ENCODE results near the gene DACH1. TPM values are rescaled to one million over a fixed set of nuclear protein-coding genes. Genes with fewer than 3 reads are reported as not detected.
A peak's percentile ranks its signal among the peaks of the same experiment; 100 is the strongest.

Gene DACH1
- total and polyA plus RNA-seq, 2 experiments from 2014 or later = 1.3 to 6.5 TPM

DNA sequence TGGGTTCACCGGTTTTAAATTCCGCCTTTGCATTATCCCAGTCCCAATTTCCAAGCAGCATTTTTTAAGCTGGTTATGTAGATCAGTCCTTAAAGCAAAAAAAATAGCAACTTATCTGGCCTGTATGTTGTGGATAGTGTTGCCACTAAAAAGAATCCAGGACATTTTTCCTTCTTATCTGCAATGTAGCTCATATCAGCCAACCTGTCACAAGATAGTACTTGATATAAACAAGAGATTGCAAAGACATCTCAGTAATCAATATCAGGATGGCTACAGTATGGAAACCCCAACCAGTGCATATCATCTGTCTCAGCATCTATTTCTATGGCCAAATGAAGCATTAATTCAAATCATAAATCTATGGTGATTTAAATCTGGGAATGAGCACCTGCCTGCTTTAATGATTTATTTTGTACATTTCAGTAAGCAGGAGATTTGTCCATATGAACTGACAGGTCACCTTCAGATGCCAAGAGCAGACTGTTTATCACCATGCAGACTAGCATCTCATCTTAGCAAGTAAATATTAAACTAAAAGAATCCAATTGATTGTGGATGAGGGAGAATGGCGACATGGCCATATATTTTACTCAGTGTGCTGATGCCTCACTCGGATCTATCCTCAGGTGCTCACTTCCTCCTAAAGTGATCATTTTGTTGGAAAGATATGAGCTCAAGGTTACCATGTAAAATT is 240.4 kb downstream of the DACH1 start:
- Histone ChIP-seq H3K27ac (no peak overlapping the region), H3K4me1 (ENCODE audit: insufficient read depth) (peaks cover 20% of the 10 kb centered on the region), H3K27me3 (no peaks in the 10 kb centered on the region), H3K4me2 (peak overlapping the region; percentile 43), H3K9me2 (replicated peaks; ENCODE audit: insufficient read depth) (no peaks in the 10 kb centered on the region), H3K36me3 (replicated peaks; ENCODE audit: insufficient read depth, low read depth) (no peaks in the 10 kb centered on the region), H4K20me1 (ENCODE audit: insufficient read depth, poor library complexity, severe bottlenecking) (no peaks in the 10 kb centered on the region), H2AFZ (no peak overlapping the region), H3K4me3 (no peak overlapping the region), H3K79me2 (no peaks in the 10 kb centered on the region), H3K9me3 (ENCODE audit: low read depth) (no peaks in the 10 kb centered on the region)
- 81% methylated on average over 4 of the region's 4 CpGs for WGBS (ENCODE audit: low lambda C conversion rate, missing lambda C conversion rate)
- TF ChIP-seq, protein P1, sequence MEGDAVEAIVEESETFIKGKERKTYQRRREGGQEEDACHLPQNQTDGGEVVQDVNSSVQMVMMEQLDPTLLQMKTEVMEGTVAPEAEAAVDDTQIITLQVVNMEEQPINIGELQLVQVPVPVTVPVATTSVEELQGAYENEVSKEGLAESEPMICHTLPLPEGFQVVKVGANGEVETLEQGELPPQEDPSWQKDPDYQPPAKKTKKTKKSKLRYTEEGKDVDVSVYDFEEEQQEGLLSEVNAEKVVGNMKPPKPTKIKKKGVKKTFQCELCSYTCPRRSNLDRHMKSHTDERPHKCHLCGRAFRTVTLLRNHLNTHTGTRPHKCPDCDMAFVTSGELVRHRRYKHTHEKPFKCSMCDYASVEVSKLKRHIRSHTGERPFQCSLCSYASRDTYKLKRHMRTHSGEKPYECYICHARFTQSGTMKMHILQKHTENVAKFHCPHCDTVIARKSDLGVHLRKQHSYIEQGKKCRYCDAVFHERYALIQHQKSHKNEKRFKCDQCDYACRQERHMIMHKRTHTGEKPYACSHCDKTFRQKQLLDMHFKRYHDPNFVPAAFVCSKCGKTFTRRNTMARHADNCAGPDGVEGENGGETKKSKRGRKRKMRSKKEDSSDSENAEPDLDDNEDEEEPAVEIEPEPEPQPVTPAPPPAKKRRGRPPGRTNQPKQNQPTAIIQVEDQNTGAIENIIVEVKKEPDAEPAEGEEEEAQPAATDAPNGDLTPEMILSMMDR (IDR thresholded peaks at IDR 0.05; ENCODE audit: poor library complexity) = no peak
- no peak for DNase-seq (ENCODE audit: low spot score)

GRCh38 chr13:71625694-71626093 is 241.3 kb downstream of the DACH1 start:
- H3K9me2 ChIP-seq (replicated peaks; ENCODE audit: insufficient read depth) = no peaks in the 10 kb centered on the region
- no peak for DNase-seq (ENCODE audit: low spot score)
- H3K4me1 ChIP-seq (ENCODE audit: insufficient read depth) = peaks cover 27% of the 10 kb centered on the region
- no peaks in the 10 kb centered on the region for H3K27me3 ChIP-seq
- no peaks in the 10 kb centered on the region for H3K36me3 ChIP-seq (replicated peaks; ENCODE audit: insufficient read depth, low read depth)
- no peak overlapping the region for H3K4me3 ChIP-seq
- peak overlapping the region; percentile 43 for H3K4me2 ChIP-seq
- H3K27ac ChIP-seq = peak overlapping the region; percentile 24
- TF ChIP-seq EZH2phosphoT487 (IDR thresholded peaks at IDR 0.05; ENCODE audit: low read depth, severe bottlenecking, unreplicated experiment) (no peak), EZH2 (IDR thresholded peaks at IDR 0.05; ENCODE audit: borderline replicate concordance) (no peak)
- TF ChIP-seq, protein P1 (IDR thresholded peaks at IDR 0.05; ENCODE audit: poor library complexity) = no peak
- H3K79me2 ChIP-seq = no peaks in the 10 kb centered on the region
- H4K20me1 ChIP-seq (ENCODE audit: insufficient read depth, poor library complexity, severe bottlenecking) = no peaks in the 10 kb centered on the region
- H2AFZ ChIP-seq = no peak overlapping the region
- no peaks in the 10 kb centered on the region for H3K9me3 ChIP-seq (ENCODE audit: low read depth)

GRCh38 chr13:71624653-71625600 is 242.1 kb downstream of the DACH1 start:
- H3K27me3 ChIP-seq = no peaks in the 10 kb centered on the region
- no peaks in the 10 kb centered on the region for H4K20me1 ChIP-seq (ENCODE audit: insufficient read depth, poor library complexity, severe bottlenecking)
- H3K27ac ChIP-seq = peak overlapping the region; percentile 24
- no peaks in the 10 kb centered on the region for H3K9me2 ChIP-seq (replicated peaks; ENCODE audit: insufficient read depth)
- H3K36me3 ChIP-seq (replicated peaks; ENCODE audit: insufficient read depth, low read depth) = no peaks in the 10 kb centered on the region
- peak overlapping the region; percentile 43 for H3K4me2 ChIP-seq
- WGBS (ENCODE audit: low lambda C conversion rate, missing lambda C conversion rate) = 48% methylated on average over 5 of the region's 5 CpGs
- DNase-seq (ENCODE audit: low spot score) = no peak
- H3K79me2 ChIP-seq = no peaks in the 10 kb centered on the region
- TF ChIP-seq, protein P1 (IDR thresholded peaks at IDR 0.05; ENCODE audit: poor library complexity) = no peak
- TF ChIP-seq EZH2phosphoT487 (IDR thresholded peaks at IDR 0.05; ENCODE audit: low read depth, severe bottlenecking, unreplicated experiment) (no peak), EZH2 (IDR thresholded peaks at IDR 0.05; ENCODE audit: borderline replicate concordance) (no peak)
- H2AFZ ChIP-seq = no peak overlapping the region
- no peak overlapping the region for H3K4me3 ChIP-seq
- no peaks in the 10 kb centered on the region for H3K9me3 ChIP-seq (ENCODE audit: low read depth)
- H3K4me1 ChIP-seq (ENCODE audit: insufficient read depth) = peaks cover 27% of the 10 kb centered on the region

Data from hepatocyte (in vitro differentiated cells).